Left colon (tissue), 2 donors: ENCODE data around the gene KRTAP4-7. TPM values are rescaled to one million over a fixed set of nuclear protein-coding genes. Genes with fewer than 3 reads are reported as not detected.

Experiments used
- ATAC-seq: fragments of 200-7000 bp; cut with Tn5 transposase; one replicate; pipeline ENCODE4 v1.9.1; 2020; ENCODE audit warnings: mild to moderate bottlenecking, moderate library complexity
- DNase-seq, 2 donors: peaks; one replicate each; pipeline ENCODE4 v3.0.0-alpha.2; 2020
- intact Hi-C, 2 donors: fragments of 100-400 bp; cut with DNase I in 1 of 2; cut with micrococcal nuclease in 1 of 2; formaldehyde crosslinking; loops; one replicate each; pipeline versions ENCODE4 v1.11.2 to v1.14.0; 2022; cut with DNase I, micrococcal nuclease
- total RNA-seq, 2 donors: library from RNA; stranded (reverse); fragmentation: NEBNext Ultra II Directional; extraction: Animal tissue kit (Norgen Biotek cat#: 25700); gene quantifications; one replicate each; pipeline ENCODE4 v1.2.1, GENCODE V29; 2021
- donor health status: DM: no; HTN: no; CAD: no.
- donor health status: DM: yes; HTN: yes; CAD: no.

The KRTAP4-7 gene
- total RNA-seq, 2 donors from 2014 or later: not detected

GRCh38 chr17:41133880-41134735 is 50.2 kb downstream of the KRTAP4-7 start:
- no peak for DNase-seq
- intact Hi-C loops: no loop called here

More at GRCh38 chr17:41133880-41134735, 50.2 kb downstream of the KRTAP4-7 start:
- no peak for ATAC-seq

Other genes starting within 250 kb of the KRTAP4-7 start
- gene KRT12, start 216.9 kb upstream of the KRTAP4-7 start, total RNA-seq: 1 to 10 TPM; 1.2 to 3.9 TPM
- 1,000 to 10,000 TPM; 1,413 to 1,967 TPM for gene KRT20, start 198.9 kb upstream of the KRTAP4-7 start, total RNA-seq
- gene KRT23, start 146.5 kb upstream of the KRTAP4-7 start, total RNA-seq: under 1 TPM in 1 of 2 donors, not detected in 1; 0.28 TPM
- not detected for gene KRT39, start 117.2 kb upstream of the KRTAP4-7 start, total RNA-seq
- gene KRT40, start 99.8 kb upstream of the KRTAP4-7 start, total RNA-seq: under 1 TPM; 0.21 to 0.39 TPM
- not detected for gene KRTAP3-3, start 90.0 kb upstream of the KRTAP4-7 start, total RNA-seq
- gene KRTAP3-2, start 84.2 kb upstream of the KRTAP4-7 start, total RNA-seq: not detected
- gene KRTAP3-1, start 75.0 kb upstream of the KRTAP4-7 start, total RNA-seq: not detected
- gene KRTAP1-5, start 56.9 kb upstream of the KRTAP4-7 start, total RNA-seq: not detected
- not detected for gene KRTAP1-4, start 54.0 kb upstream of the KRTAP4-7 start, total RNA-seq
- not detected for gene KRTAP1-3, start 49.3 kb upstream of the KRTAP4-7 start, total RNA-seq
- gene KRTAP1-1, start 42.7 kb upstream of the KRTAP4-7 start, total RNA-seq: not detected
- not detected for gene KRTAP2-1, start 36.8 kb upstream of the KRTAP4-7 start, total RNA-seq
- not detected for gene KRTAP2-2, start 28.9 kb upstream of the KRTAP4-7 start, total RNA-seq
- not detected for gene KRTAP2-3, start 24.0 kb upstream of the KRTAP4-7 start, total RNA-seq
- gene KRTAP2-4, start 18.3 kb upstream of the KRTAP4-7 start, total RNA-seq: not detected
- not detected for gene KRTAP4-8, start 14.0 kb downstream of the KRTAP4-7 start, total RNA-seq
- gene KRTAP4-16, start 18.1 kb downstream of the KRTAP4-7 start, total RNA-seq: not detected
- gene KRTAP4-9, start 21.2 kb downstream of the KRTAP4-7 start, total RNA-seq: not detected
- not detected for gene KRTAP4-11, start 34.2 kb downstream of the KRTAP4-7 start, total RNA-seq
- gene KRTAP4-12, start 40.0 kb downstream of the KRTAP4-7 start, total RNA-seq: not detected
- not detected for gene KRTAP4-6, start 56.4 kb downstream of the KRTAP4-7 start, total RNA-seq
- gene KRTAP4-5, start 65.7 kb downstream of the KRTAP4-7 start, total RNA-seq: not detected
- not detected for gene KRTAP4-4, start 76.6 kb downstream of the KRTAP4-7 start, total RNA-seq
- not detected for gene KRTAP4-3, start 84.1 kb downstream of the KRTAP4-7 start, total RNA-seq
- not detected for gene KRTAP4-2, start 94.1 kb downstream of the KRTAP4-7 start, total RNA-seq
- gene KRTAP4-1, start 100.8 kb downstream of the KRTAP4-7 start, total RNA-seq: under 1 TPM in 1 of 2 donors, not detected in 1; 0.34 TPM
- gene KRTAP9-1, start 105.7 kb downstream of the KRTAP4-7 start, total RNA-seq: not detected
- gene KRTAP9-2, start 142.5 kb downstream of the KRTAP4-7 start, total RNA-seq: not detected
- not detected for gene KRTAP9-3, start 148.3 kb downstream of the KRTAP4-7 start, total RNA-seq
- not detected for gene KRTAP9-8, start 153.8 kb downstream of the KRTAP4-7 start, total RNA-seq
- not detected for gene KRTAP9-4, start 165.5 kb downstream of the KRTAP4-7 start, total RNA-seq
- not detected for gene KRTAP9-9, start 171.2 kb downstream of the KRTAP4-7 start, total RNA-seq
- gene KRTAP9-6, start 181.2 kb downstream of the KRTAP4-7 start, total RNA-seq: not detected
- gene KRTAP9-7, start 191.5 kb downstream of the KRTAP4-7 start, total RNA-seq: not detected
- not detected for gene KRTAP29-1, start 218.7 kb downstream of the KRTAP4-7 start, total RNA-seq
- gene KRTAP16-1, start 225.2 kb downstream of the KRTAP4-7 start, total RNA-seq: not detected
- not detected for gene KRTAP17-1, start 231.6 kb downstream of the KRTAP4-7 start, total RNA-seq